Panc1 (cell line): ENCODE measurements around the gene TNFSF4.

Experiments used
- POLR2AphosphoS5 ChIP-seq: IDR thresholded peaks from 2 replicates; pipeline ENCODE4 v1.6.1; 2012; ENCODE audit warnings: mild to moderate bottlenecking, low read depth, low read length, moderate library complexity
- SIN3A ChIP-seq: IDR thresholded peaks from 2 replicates; pipeline ENCODE4 v1.6.1; 2012; ENCODE audit warnings: low read depth, mild to moderate bottlenecking, low read length, moderate library complexity, borderline replicate concordance; ENCODE audit not compliant: insufficient read depth
- TF ChIP-seq, protein P1 (sequence below): fragments of 450-650 bp; IDR thresholded peaks from 2 replicates; pipeline ENCODE4 v1.5.1; 2017; ENCODE audit warnings: mild to moderate bottlenecking
- TF ChIP-seq, protein P2 (sequence below), 2 experiments: IDR thresholded peaks; 2 replicates each; pipeline ENCODE4 v1.6.1; 2011 to 2012; ENCODE audit warnings: low read depth in 2 of 2, control low read depth in 1 of 2, low read length in 1 of 2, mild to moderate bottlenecking in 1 of 2, moderate library complexity in 1 of 2; ENCODE audit not compliant: insufficient read depth in 1 of 2

DNA sequence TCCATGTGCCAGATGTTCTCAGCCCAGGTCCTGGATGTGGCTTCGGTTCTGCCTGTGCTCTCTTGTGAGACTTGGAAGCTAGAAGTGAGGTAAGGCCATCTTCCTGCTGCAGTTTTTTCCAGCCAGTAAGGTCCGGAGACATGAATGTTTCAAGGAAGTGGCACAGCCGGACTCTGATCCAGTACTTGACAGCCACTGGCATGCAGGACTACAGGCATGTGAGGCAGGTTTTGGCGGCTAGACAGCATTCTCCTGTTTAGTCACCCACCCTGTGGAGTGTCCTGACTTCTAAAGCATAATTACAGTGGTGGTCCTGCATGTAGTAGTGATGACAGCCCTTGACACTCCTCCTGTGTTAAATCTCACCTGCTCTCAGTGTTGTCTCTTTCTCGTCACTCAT is 72.3 kb downstream of the TNFSF4 start:
- TF ChIP-seq, protein P1, sequence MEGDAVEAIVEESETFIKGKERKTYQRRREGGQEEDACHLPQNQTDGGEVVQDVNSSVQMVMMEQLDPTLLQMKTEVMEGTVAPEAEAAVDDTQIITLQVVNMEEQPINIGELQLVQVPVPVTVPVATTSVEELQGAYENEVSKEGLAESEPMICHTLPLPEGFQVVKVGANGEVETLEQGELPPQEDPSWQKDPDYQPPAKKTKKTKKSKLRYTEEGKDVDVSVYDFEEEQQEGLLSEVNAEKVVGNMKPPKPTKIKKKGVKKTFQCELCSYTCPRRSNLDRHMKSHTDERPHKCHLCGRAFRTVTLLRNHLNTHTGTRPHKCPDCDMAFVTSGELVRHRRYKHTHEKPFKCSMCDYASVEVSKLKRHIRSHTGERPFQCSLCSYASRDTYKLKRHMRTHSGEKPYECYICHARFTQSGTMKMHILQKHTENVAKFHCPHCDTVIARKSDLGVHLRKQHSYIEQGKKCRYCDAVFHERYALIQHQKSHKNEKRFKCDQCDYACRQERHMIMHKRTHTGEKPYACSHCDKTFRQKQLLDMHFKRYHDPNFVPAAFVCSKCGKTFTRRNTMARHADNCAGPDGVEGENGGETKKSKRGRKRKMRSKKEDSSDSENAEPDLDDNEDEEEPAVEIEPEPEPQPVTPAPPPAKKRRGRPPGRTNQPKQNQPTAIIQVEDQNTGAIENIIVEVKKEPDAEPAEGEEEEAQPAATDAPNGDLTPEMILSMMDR, result no peak
- TF ChIP-seq POLR2AphosphoS5 (no peak), SIN3A (no peak)
- TF ChIP-seq, protein P2, sequence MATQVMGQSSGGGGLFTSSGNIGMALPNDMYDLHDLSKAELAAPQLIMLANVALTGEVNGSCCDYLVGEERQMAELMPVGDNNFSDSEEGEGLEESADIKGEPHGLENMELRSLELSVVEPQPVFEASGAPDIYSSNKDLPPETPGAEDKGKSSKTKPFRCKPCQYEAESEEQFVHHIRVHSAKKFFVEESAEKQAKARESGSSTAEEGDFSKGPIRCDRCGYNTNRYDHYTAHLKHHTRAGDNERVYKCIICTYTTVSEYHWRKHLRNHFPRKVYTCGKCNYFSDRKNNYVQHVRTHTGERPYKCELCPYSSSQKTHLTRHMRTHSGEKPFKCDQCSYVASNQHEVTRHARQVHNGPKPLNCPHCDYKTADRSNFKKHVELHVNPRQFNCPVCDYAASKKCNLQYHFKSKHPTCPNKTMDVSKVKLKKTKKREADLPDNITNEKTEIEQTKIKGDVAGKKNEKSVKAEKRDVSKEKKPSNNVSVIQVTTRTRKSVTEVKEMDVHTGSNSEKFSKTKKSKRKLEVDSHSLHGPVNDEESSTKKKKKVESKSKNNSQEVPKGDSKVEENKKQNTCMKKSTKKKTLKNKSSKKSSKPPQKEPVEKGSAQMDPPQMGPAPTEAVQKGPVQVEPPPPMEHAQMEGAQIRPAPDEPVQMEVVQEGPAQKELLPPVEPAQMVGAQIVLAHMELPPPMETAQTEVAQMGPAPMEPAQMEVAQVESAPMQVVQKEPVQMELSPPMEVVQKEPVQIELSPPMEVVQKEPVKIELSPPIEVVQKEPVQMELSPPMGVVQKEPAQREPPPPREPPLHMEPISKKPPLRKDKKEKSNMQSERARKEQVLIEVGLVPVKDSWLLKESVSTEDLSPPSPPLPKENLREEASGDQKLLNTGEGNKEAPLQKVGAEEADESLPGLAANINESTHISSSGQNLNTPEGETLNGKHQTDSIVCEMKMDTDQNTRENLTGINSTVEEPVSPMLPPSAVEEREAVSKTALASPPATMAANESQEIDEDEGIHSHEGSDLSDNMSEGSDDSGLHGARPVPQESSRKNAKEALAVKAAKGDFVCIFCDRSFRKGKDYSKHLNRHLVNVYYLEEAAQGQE (IDR thresholded peaks at IDR 0.05; ENCODE audit: insufficient read depth in 1 of 2, low read depth in 2 of 2, low read length in 1 of 2), result no peak
